ENCODE data around the gene ANKRD62. TPM values are rescaled to one million over a fixed set of nuclear protein-coding genes. Genes with fewer than 3 reads are reported as not detected.

The ANKRD62 gene
- under 1 TPM; 0.16 to 0.45 TPM for polyA plus RNA-seq

DNA sequence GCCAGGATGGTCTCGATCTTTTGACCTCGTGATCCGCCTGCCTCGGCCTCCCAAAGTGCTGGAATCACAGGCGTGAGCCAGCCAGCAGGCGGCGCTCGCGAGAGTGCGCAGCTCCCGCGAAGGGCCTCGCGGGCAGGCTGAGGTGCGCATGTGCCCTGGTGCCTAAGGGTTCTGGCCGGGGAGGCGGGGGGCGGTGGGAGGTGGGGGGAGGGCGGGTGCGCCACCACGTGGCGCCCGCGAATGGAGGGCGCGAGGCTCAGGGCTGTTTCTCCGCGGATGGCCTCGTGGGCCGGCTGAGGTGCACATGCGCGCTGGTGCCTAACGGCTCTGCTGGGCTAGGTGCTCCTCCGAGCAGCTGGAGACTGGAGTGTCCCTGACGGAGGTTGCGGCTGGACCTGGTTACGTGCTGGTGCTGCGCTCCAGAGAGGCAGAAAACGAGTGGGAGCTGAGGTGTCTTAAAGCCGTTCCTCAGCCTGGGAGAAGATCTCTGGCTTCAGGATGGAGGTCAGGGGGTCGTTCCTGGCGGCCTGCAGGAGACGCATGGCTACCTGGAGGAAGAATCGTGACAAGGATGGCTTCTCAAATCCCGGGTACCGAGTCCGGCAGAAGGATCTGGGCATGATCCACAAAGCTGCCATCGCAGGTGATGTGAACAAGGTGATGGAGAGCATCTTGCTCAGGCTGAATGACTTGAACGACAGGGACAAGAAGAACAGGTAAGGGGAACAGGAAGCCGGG lies at the start of gene ANKRD62:
ANKRD62 (plus strand) TSS at position 324 of the 738 bp plus-strand sequence; CDS start at position 499, 175 bp downstream.
- Histone ChIP-seq H3K9me3 (ENCODE audit: control insufficient read depth in 2 of 2, insufficient read depth in 1 of 2, low read depth in 1 of 2, low read length in 1 of 2) (no peaks in the 10 kb centered on the region), H3K27ac (ENCODE audit: low read depth in 2 of 2, low read length in 1 of 2) (no peak within 1 kb of the TSS), H3K27me3 (ENCODE audit: control insufficient read depth in 1 of 2, insufficient read depth in 2 of 2, low read length in 2 of 2) (peaks cover 0 to 2% of the 10 kb centered on the region in 2 donors), H3K36me3 (ENCODE audit: control insufficient read depth in 2 of 2, insufficient read depth in 2 of 2, low read length in 1 of 2) (no peaks in the 10 kb centered on the region), H3K4me1 (ENCODE audit: control insufficient read depth in 2 of 2, insufficient read depth in 2 of 2, low read length in 1 of 2) (peaks cover 3 to 16% of the 10 kb centered on the region in 2 donors), H3K4me3 (ENCODE audit: low read depth in 1 of 2, low read length in 2 of 2) (no peak within 1 kb of the TSS)
- 92 to 94% methylated on average over 50 of the region's 50 CpGs for WGBS, 2 donors

DNA sequence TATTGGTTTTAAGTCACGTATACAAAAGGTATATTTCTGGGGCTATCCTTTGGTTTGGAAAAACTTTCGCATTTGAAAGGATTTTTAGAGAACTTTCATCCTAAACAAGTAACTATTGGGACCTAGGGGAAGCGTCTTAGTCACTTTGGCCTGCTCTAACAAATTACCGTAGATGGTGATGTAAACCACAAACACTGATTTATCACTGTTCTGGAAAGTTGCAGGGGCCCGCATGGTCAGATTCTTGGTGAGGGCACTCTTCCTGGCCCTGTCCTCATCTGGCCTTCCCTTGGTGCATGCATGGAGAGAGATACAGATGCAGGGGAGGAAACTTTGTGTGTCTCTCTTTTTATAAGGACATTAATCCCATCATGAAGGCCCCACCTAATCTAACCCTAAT lies 49.1 kb upstream of the ANKRD62 start:
- Histone ChIP-seq H3K4me1 (ENCODE audit: control insufficient read depth in 2 of 2, insufficient read depth in 2 of 2, low read length in 1 of 2) (peaks cover 2 to 4% of the 10 kb centered on the region in 2 donors), H3K27ac (ENCODE audit: low read depth in 2 of 2, low read length in 1 of 2) (no peak overlapping the region), H3K4me3 (ENCODE audit: low read depth in 1 of 2, low read length in 2 of 2) (no peak overlapping the region), H3K27me3 (ENCODE audit: control insufficient read depth in 1 of 2, insufficient read depth in 2 of 2, low read length in 2 of 2) (no peaks in the 10 kb centered on the region), H3K36me3 (ENCODE audit: control insufficient read depth in 2 of 2, insufficient read depth in 2 of 2, low read length in 1 of 2) (no peaks in the 10 kb centered on the region), H3K9me3 (ENCODE audit: control insufficient read depth in 2 of 2, insufficient read depth in 1 of 2, low read depth in 1 of 2, low read length in 1 of 2) (no peaks in the 10 kb centered on the region)
- 89 to 90% methylated on average over 5 of the region's 5 CpGs for WGBS, 2 donors

DNA sequence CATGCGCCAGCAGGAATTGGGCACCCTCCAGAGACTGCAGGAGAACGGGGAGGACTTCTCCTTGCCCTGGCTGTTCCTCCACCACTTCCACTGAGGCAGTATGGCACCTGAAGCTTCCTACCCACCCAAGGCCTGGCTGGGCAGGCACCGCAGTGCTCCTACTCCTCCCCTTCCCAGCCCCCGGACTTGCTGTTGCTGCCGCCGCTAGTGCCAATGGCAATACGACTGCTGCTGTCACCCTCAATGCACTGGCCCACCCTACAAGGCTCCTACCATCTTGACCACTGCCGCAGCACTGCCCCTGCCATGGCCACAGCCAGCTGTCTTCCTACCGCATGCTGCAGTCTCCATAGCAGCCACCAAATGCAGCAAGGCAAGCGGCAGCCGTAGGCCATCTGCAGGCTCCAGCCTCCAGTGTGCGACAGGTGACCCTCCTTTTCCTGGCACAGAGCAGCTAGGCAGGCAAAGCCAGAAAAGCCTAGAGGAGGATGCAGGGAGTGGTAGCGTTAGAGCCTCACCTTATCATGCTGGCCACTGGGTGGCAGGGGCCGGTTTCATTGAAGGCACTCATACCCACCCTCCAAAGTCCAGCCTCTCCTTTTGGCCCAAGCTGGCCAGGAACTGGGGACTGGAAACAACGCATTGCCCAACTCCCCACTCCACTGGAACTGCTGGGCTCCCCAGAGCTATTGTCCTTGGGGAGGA lies 47.4 kb upstream of the ANKRD62 start:
- H3K27me3 ChIP-seq (ENCODE audit: control insufficient read depth in 1 of 2, insufficient read depth in 2 of 2, low read length in 2 of 2), result no peaks in the 10 kb centered on the region
- H3K36me3 ChIP-seq (ENCODE audit: control insufficient read depth in 2 of 2, insufficient read depth in 2 of 2, low read length in 1 of 2), result no peaks in the 10 kb centered on the region
- peaks cover 2 to 4% of the 10 kb centered on the region in 2 donors for H3K4me1 ChIP-seq (ENCODE audit: control insufficient read depth in 2 of 2, insufficient read depth in 2 of 2, low read length in 1 of 2)
- no peaks in the 10 kb centered on the region for H3K9me3 ChIP-seq (ENCODE audit: control insufficient read depth in 2 of 2, insufficient read depth in 1 of 2, low read depth in 1 of 2, low read length in 1 of 2)
- WGBS, 2 donors, result 86 to 90% methylated on average over 15 of the region's 15 CpGs
- H3K4me3 ChIP-seq (ENCODE audit: low read depth in 1 of 2, low read length in 2 of 2), result no peak overlapping the region
- no peak overlapping the region for H3K27ac ChIP-seq (ENCODE audit: low read depth in 2 of 2, low read length in 1 of 2)

DNA sequence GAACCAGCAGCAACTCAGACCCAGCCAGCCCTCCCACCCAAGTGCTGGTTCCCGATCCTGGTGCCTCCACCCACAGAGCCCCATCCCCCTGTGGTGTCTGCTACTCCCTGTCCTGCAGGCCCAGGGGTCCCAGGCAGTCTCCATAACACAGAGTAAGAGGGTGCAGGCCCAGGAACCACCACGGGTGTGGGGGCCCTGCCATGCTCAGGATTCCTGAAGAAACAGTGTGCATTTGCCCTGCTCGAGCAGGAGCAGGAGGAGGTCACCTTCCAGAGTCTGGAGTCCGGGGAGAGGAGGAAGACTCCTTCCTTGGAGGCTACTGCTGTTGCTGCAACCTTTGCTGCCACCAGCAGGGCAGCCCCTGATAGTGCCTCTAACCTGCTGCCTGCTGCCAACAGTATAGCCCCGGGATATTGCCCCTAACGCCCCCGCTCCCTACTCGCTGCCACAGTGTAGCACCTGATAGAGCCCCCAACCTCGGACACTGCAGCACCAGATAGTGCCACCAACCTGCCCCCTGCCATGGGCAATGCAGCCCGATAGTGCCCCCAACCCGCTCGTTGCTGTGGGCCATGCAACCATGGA lies 46.8 kb upstream of the ANKRD62 start:
- Histone ChIP-seq H3K4me3 (ENCODE audit: low read depth in 1 of 2, low read length in 2 of 2) (no peak overlapping the region), H3K27ac (ENCODE audit: low read depth in 2 of 2, low read length in 1 of 2) (no peak overlapping the region), H3K9me3 (ENCODE audit: control insufficient read depth in 2 of 2, insufficient read depth in 1 of 2, low read depth in 1 of 2, low read length in 1 of 2) (no peaks in the 10 kb centered on the region), H3K36me3 (ENCODE audit: control insufficient read depth in 2 of 2, insufficient read depth in 2 of 2, low read length in 1 of 2) (no peaks in the 10 kb centered on the region), H3K27me3 (ENCODE audit: control insufficient read depth in 1 of 2, insufficient read depth in 2 of 2, low read length in 2 of 2) (no peaks in the 10 kb centered on the region), H3K4me1 (ENCODE audit: control insufficient read depth in 2 of 2, insufficient read depth in 2 of 2, low read length in 1 of 2) (peaks cover 2 to 4% of the 10 kb centered on the region in 2 donors)
- WGBS, 2 donors, result 68 to 83% methylated on average over 9 to 12 of the region's 12 CpGs

DNA sequence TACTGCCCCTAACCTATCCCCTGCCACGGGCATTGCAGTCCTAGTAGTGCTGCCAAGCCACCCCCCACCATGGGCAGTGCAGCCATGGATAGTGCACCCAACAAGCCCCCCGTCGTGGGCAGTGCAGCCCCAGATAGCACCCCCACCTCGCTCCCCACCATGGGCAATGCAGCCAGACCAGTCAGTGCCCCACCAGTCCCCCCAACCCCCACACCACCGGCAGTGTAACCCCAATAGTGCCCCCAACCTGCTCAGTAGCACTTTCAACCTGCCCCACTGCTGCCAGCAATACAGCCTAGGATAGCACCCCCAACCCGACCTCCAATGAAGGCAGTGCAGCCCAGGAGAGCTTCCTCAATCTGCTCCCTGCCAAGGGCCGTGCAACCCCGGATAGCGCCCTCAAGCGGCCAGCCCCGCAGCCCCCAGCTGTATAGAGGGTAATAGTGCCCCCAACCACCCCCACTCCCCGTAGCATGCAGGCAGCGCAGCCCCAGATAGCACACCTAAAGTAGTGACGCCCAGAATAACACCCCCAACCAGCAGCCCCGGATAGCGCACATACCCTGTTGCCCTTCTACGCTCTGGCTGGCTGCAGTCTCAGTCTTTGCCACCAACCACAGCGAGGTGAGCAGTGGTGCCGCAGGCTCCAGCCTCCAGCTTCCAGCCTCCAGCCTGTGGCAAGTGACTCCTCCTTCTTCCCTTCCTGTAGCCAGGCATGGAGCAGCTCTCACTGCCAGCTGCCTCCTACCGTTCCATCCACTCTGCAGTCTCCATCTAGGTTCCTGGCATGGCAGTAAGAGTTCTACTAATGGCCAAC lies 45.4 kb upstream of the ANKRD62 start:
- Histone ChIP-seq H3K27me3 (ENCODE audit: control insufficient read depth in 1 of 2, insufficient read depth in 2 of 2, low read length in 2 of 2) (no peaks in the 10 kb centered on the region), H3K36me3 (ENCODE audit: control insufficient read depth in 2 of 2, insufficient read depth in 2 of 2, low read length in 1 of 2) (no peaks in the 10 kb centered on the region), H3K27ac (ENCODE audit: low read depth in 2 of 2, low read length in 1 of 2) (no peak overlapping the region), H3K4me1 (ENCODE audit: control insufficient read depth in 2 of 2, insufficient read depth in 2 of 2, low read length in 1 of 2) (peaks cover 2 to 4% of the 10 kb centered on the region in 2 donors), H3K9me3 (ENCODE audit: control insufficient read depth in 2 of 2, insufficient read depth in 1 of 2, low read depth in 1 of 2, low read length in 1 of 2) (no peaks in the 10 kb centered on the region), H3K4me3 (ENCODE audit: low read depth in 1 of 2, low read length in 2 of 2) (no peak overlapping the region)
- WGBS, 2 donors, result 88 to 89% methylated on average over 20 of the region's 20 CpGs

DNA sequence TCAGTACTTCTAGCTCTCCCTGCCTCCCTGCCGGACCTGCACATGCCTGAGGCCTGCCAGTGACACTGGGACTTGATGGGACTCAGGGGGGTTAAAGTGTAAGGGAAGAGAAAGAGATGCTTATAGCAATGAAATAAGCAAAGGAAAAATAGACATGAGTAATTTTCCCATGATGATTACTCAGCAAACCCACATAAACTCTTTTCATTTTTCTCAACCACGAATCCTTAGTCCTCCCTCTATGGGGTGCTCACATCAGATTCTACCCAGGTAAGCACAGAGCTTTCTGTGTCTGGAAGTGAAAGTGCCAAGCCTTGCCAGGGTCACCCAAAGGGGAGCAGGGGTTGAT lies 44.8 kb upstream of the ANKRD62 start:
- WGBS, 2 donors, result 57 to 67% methylated on average over 2 of the region's 2 CpGs
- no peaks in the 10 kb centered on the region for H3K9me3 ChIP-seq (ENCODE audit: control insufficient read depth in 2 of 2, insufficient read depth in 1 of 2, low read depth in 1 of 2, low read length in 1 of 2)
- peaks cover 2 to 4% of the 10 kb centered on the region in 2 donors for H3K4me1 ChIP-seq (ENCODE audit: control insufficient read depth in 2 of 2, insufficient read depth in 2 of 2, low read length in 1 of 2)
- no peaks in the 10 kb centered on the region for H3K27me3 ChIP-seq (ENCODE audit: control insufficient read depth in 1 of 2, insufficient read depth in 2 of 2, low read length in 2 of 2)
- no peak overlapping the region for H3K4me3 ChIP-seq (ENCODE audit: low read depth in 1 of 2, low read length in 2 of 2)
- no peak overlapping the region for H3K27ac ChIP-seq (ENCODE audit: low read depth in 2 of 2, low read length in 1 of 2)
- no peaks in the 10 kb centered on the region for H3K36me3 ChIP-seq (ENCODE audit: control insufficient read depth in 2 of 2, insufficient read depth in 2 of 2, low read length in 1 of 2)

DNA sequence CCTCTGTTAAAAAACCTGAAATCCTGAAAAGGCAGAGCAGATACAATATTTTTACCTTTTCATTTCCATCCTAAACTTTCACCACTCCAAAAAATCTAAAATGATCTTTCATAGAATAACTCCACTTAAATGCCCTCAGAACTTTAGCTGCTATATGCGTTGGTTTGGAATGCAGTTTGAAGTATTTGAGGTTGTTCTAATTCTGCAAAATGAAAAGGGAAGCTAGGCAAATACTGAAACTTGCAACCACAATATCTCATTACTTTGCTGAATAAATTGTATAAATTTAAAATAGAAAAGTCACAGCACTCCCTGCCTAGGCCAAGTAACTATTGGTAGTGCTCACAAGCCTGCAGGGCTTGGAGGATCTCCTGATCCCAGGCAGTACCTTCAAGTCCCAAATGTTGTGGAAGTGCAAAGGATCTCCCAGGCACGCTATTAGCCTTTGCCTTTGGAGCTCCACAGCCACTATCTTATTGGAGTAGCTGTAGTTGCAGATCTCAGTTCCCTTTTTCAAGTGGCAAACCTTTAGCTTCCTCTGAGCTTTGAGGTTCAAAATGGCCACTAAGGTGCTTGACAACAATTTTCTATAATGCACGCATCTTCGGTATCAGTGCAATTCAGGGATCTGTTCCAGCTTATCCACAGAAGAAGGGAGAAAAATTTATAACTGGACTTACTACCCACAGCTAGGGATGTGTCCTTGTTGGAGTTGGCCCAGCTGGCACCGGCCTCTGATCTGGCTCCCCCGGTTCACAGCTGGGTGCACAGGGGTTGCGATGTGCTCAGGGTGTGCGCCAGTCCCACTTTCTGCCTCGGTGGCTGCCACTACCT lies 43.4 kb upstream of the ANKRD62 start:
- Histone ChIP-seq H3K4me1 (ENCODE audit: control insufficient read depth in 2 of 2, insufficient read depth in 2 of 2, low read length in 1 of 2) (peaks cover 2 to 4% of the 10 kb centered on the region in 2 donors), H3K9me3 (ENCODE audit: control insufficient read depth in 2 of 2, insufficient read depth in 1 of 2, low read depth in 1 of 2, low read length in 1 of 2) (no peaks in the 10 kb centered on the region), H3K27ac (ENCODE audit: low read depth in 2 of 2, low read length in 1 of 2) (no peak overlapping the region), H3K4me3 (ENCODE audit: low read depth in 1 of 2, low read length in 2 of 2) (no peak overlapping the region), H3K36me3 (ENCODE audit: control insufficient read depth in 2 of 2, insufficient read depth in 2 of 2, low read length in 1 of 2) (no peaks in the 10 kb centered on the region), H3K27me3 (ENCODE audit: control insufficient read depth in 1 of 2, insufficient read depth in 2 of 2, low read length in 2 of 2) (no peaks in the 10 kb centered on the region)
- 82 to 85% methylated on average over 9 of the region's 9 CpGs for WGBS, 2 donors

DNA sequence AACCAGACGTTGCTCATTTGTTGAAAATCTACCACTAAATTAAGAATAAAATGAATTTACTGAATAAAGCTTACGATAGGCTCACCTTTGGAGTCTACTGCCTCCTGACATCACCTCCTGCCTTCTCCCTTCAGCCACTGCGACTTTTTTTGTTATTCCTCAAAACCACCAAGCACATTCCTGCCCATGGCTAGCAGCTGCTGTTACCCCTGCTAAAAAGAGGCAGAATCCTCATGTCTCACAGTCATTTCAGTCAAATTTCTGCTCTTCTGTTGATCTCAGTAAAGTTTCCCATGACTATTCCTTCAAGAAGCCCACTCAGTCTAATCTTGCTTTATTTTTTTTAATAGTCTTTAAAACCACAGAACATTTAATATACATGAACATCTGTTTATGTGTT lies 40.8 kb upstream of the ANKRD62 start:
- Histone ChIP-seq H3K36me3 (ENCODE audit: control insufficient read depth in 2 of 2, insufficient read depth in 2 of 2, low read length in 1 of 2) (no peaks in the 10 kb centered on the region), H3K27me3 (ENCODE audit: control insufficient read depth in 1 of 2, insufficient read depth in 2 of 2, low read length in 2 of 2) (no peaks in the 10 kb centered on the region), H3K27ac (ENCODE audit: low read depth in 2 of 2, low read length in 1 of 2) (no peak overlapping the region), H3K4me1 (ENCODE audit: control insufficient read depth in 2 of 2, insufficient read depth in 2 of 2, low read length in 1 of 2) (no peaks in the 10 kb centered on the region), H3K4me3 (ENCODE audit: low read depth in 1 of 2, low read length in 2 of 2) (no peak overlapping the region), H3K9me3 (ENCODE audit: control insufficient read depth in 2 of 2, insufficient read depth in 1 of 2, low read depth in 1 of 2, low read length in 1 of 2) (no peaks in the 10 kb centered on the region)
- WGBS, 2 donors, result 76 to 79% methylated on average over 3 of the region's 3 CpGs

DNA sequence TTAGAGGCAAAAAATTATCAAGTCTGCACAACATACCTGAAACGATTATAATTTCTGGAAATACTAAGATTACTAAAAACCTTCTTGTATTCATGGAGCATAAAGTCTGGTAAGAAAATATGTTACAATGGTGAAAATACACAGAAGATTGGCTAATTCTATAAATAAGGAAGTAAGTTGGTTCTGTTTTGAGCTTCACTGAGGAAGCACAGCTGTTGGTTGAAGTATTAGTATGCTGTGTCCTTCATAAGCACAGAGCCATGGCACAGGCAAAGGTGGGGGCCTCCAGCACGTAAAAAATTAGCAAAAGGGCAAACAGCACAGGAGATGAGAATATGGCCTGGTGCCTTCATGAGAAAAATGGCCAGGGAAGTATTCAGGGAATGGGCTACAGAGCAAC lies 40.4 kb upstream of the ANKRD62 start:
- Histone ChIP-seq H3K36me3 (ENCODE audit: control insufficient read depth in 2 of 2, insufficient read depth in 2 of 2, low read length in 1 of 2) (no peaks in the 10 kb centered on the region), H3K4me1 (ENCODE audit: control insufficient read depth in 2 of 2, insufficient read depth in 2 of 2, low read length in 1 of 2) (no peaks in the 10 kb centered on the region), H3K4me3 (ENCODE audit: low read depth in 1 of 2, low read length in 2 of 2) (no peak overlapping the region), H3K27me3 (ENCODE audit: control insufficient read depth in 1 of 2, insufficient read depth in 2 of 2, low read length in 2 of 2) (no peaks in the 10 kb centered on the region), H3K27ac (ENCODE audit: low read depth in 2 of 2, low read length in 1 of 2) (no peak overlapping the region), H3K9me3 (ENCODE audit: control insufficient read depth in 2 of 2, insufficient read depth in 1 of 2, low read depth in 1 of 2, low read length in 1 of 2) (no peaks in the 10 kb centered on the region)
- WGBS, 2 donors, result 47 to 52% methylated on average over 2 of the region's 2 CpGs

Measured in esophagus (tissue), 2 donors.